Fibroblast of pulmonary artery (primary cell): Measurements from ENCODE around the gene SHLD1.

Experiments
- DNase-seq: peaks from one replicate; pipeline ENCODE4 v3.0.0-alpha.2; 2010; ENCODE audit warnings: low read depth
- H3K4me3 ChIP-seq: replicated peaks from 2 replicates; pipeline ENCODE4 v1.5.1; 2011; ENCODE audit warnings: low read depth, mild to moderate bottlenecking, control low read depth, low read length, moderate library complexity
- TF ChIP-seq, protein P1 (sequence below): IDR thresholded peaks from 2 replicates; pipeline ENCODE4 v1.5.1; 2011; ENCODE audit warnings: mild to moderate bottlenecking, control low read depth, low read length, inconsistent platforms; ENCODE audit errors: missing control alignments

Gene SHLD1

DNA sequence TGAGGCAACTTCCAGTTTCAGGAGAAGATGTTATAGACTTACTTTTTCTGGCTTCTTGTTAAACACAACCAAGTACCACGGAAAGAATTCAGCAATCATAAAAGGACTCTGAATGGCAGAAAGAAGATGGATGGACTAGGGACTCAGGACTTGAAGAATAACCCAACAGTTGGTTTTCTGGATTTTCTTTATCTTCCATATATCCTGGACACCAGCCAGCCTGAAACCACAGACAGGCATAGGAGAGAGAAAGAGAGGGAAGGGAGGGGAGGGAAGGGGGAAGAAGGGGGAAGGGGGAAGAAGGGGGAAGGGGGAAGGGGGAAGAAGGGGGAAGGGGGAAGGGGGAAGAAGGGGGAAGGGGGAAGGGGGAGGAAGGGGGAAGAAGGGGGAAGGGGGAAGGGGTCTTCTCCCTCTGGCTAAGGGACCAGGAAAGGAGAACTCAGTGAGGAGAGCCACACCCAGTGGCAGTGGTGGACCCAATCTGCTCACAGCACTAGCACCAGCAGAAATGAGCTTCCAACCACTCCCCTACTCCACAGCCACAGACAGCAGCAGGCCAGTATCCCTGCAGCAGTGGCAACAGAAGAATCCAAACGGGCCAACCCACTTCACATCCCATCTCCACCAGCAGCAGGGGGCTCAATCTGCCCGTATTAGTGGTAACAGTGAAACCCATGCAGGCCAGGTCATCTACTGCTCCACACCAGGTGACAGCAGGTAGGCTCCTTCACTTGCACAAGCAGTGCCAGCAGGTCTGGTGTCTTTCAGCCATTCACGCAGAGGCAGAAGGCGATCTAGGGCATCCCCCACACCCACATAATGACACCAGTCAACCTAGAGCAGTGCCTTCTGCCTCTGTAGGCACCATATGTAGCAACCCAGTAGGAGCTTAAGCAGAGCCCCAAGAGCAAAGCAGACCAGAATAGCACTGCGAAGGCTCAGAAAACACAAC lies 121.5 kb downstream of the SHLD1 start:
- TF ChIP-seq, protein P1, sequence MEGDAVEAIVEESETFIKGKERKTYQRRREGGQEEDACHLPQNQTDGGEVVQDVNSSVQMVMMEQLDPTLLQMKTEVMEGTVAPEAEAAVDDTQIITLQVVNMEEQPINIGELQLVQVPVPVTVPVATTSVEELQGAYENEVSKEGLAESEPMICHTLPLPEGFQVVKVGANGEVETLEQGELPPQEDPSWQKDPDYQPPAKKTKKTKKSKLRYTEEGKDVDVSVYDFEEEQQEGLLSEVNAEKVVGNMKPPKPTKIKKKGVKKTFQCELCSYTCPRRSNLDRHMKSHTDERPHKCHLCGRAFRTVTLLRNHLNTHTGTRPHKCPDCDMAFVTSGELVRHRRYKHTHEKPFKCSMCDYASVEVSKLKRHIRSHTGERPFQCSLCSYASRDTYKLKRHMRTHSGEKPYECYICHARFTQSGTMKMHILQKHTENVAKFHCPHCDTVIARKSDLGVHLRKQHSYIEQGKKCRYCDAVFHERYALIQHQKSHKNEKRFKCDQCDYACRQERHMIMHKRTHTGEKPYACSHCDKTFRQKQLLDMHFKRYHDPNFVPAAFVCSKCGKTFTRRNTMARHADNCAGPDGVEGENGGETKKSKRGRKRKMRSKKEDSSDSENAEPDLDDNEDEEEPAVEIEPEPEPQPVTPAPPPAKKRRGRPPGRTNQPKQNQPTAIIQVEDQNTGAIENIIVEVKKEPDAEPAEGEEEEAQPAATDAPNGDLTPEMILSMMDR: no peak

DNA sequence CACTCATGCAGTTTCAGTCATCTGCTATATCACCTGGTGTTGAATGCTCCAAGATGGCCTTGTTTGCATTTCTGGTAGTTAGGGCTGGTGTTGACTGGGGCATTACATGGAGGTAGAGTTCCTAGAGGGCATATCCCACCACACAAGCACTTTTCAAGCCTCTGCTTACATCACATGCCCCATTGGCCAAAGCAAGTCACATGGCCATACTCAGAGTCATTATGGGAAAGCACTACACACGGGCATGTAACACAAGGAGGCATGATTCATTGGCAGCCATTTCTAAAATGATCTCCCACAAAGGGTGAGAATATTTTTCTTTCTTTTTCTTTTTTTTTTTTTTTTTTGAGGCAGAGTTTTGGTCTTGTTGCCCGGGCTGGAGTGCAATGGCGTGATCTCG lies 126.9 kb downstream of the SHLD1 start:
- no peak for DNase-seq
- TF ChIP-seq, protein P1: no peak
- no peak overlapping the region for H3K4me3 ChIP-seq

More for the DNA sequence above, 121.5 kb downstream of the SHLD1 start:
- no peak overlapping the region for H3K4me3 ChIP-seq
- no peak for DNase-seq

DNA sequence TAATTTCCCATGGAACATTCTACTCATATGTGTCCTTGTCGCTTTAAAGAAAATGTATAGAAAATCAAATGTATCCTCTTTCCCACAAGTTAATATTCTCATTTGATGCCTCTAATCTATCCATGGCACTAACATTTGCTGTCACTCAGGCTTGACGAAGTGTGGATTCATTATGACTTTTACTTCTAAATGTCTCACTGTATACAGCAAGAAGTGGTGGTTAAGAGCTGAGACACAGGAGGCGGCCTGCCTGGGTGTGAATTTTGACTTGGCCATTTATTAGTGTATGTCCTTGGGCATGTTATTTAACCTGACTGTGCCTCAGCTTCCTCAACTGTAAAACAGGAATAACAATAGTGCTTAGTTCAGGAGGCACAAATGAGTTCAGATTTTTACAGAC lies 130.1 kb downstream of the SHLD1 start:
- no peak overlapping the region for H3K4me3 ChIP-seq
- no peak for DNase-seq
- TF ChIP-seq, protein P1: no peak

DNA sequence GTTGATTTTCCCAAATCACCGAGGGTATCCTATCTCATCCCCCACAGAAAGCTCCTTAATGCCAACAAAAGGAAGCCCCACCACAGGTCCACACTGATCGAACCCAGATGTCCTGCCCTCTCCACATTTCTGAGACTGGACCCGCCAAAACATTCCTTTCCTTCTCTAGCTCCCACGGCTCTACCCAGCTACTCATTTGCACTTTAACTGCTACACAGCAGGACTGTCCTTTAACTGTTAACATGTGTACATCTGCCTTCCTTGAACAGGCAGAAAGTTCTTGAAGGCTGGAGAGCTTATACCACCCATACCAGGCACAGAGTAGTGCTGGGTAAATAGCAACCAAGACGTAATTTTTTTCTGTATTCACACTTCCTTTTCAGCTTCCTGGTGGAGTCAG lies 131.5 kb downstream of the SHLD1 start:
- TF ChIP-seq, protein P1: no peak
- no peak overlapping the region for H3K4me3 ChIP-seq
- DNase-seq: no peak

DNA sequence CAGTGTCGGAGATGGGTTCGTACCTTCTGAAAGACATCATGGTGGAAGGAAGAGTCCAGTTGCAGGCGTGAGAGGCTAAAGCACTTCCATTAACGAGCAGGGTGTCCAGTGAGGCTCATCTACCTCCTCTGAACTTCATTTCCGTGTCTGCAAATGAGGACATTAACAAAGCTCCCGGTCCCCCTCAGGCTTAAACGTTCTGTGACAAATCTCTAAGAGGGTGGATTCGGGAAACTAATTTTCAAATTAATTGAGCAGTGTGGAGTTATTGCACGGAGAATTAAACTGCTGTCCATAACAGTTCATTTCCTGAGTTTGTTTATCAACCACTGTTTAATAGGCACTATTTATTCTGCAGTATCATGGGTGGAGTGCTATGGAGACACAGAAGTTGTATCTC lies 132.0 kb downstream of the SHLD1 start:
- no peak for DNase-seq
- H3K4me3 ChIP-seq: no peak overlapping the region
- TF ChIP-seq, protein P1: no peak

DNA sequence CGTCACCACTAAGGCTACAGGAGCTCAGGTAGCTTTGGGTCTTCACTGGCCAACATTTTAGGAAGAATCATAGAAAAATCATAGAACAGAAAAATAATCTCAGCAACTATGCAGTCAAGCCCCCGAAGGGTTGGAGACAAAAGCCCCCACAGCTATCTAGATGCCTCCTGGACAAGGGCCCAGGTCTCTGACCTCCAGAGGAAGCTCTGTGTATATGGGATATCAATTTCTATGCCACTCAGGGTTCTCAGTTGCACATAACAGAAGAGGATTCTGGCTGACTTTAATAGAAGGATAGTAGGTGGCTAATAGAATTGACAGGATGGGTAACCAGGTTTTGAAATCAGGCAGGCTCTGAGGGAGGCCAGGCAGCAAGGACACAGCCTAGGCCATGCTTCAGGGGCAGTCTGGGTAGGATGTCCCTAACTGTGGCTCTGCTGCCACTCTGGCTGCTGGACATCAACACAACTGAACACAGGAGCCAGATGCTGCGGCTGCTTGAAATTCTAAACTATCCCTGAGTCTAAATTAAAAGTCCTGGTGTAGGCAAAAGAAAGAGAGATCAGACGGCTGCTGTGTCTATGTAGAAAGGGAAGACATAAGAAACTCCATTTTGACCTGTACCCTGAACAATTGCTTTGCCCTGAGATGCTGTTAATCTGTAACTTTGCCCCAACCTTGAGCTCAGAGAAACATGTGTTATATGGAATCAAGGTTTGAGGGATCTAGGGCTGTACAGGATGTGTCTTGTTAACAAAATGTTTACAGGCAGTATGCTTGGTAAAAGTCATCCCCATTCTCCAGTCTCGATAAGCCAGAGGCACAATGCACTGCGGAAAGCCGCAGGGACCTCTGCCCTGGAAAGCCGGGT lies 134.5 kb downstream of the SHLD1 start:
- TF ChIP-seq, protein P1: no peak
- no peak overlapping the region for H3K4me3 ChIP-seq
- DNase-seq: no peak
